Mesendoderm (in vitro differentiated cells): ENCODE measurements around the gene SMIM30.

Source experiments
- DNase-seq: peaks from one replicate; pipeline ENCODE4 v3.0.0; 2013
- H2AK5ac ChIP-seq: 2 replicates; pipeline ENCODE4 v1.6.1; 2013; ENCODE audit warnings: low read length, inconsistent platforms
- H2BK120ac ChIP-seq: 2 replicates; pipeline ENCODE4 v1.6.1; 2013; ENCODE audit warnings: low read depth, mild to moderate bottlenecking, low read length, moderate library complexity, mixed read lengths
- H2BK15ac ChIP-seq: replicated peaks from 2 replicates; pipeline ENCODE4 v1.6.1; 2013; ENCODE audit warnings: low read depth, mild to moderate bottlenecking, moderate library complexity
- H2BK5ac ChIP-seq: 2 replicates; pipeline ENCODE4 v1.6.1; 2013; ENCODE audit warnings: low read length, inconsistent platforms
- H3K18ac ChIP-seq: 2 replicates; pipeline ENCODE4 v1.6.1; 2013; ENCODE audit warnings: mild to moderate bottlenecking, low read length, mixed read lengths
- H3K23ac ChIP-seq: one replicate; pipeline ENCODE4 v1.6.1; 2013; ENCODE audit warnings: low read length
- H3K27ac ChIP-seq: 2 replicates; pipeline ENCODE4 v1.5.1; 2013; ENCODE audit warnings: low read depth, mild to moderate bottlenecking, inconsistent platforms, low read length, moderate library complexity
- H3K27me3 ChIP-seq: 2 replicates; pipeline ENCODE4 v1.6.1; 2013; ENCODE audit warnings: low read length, control low read depth, mild to moderate bottlenecking, inconsistent platforms; ENCODE audit not compliant: insufficient read depth, poor library complexity
- H3K36me3 ChIP-seq: 2 replicates; pipeline ENCODE4 v1.6.1; 2013; ENCODE audit warnings: low read length, inconsistent platforms; ENCODE audit not compliant: control insufficient read depth, insufficient read depth
- H3K4ac ChIP-seq: one replicate; pipeline ENCODE4 v1.6.1; 2013; ENCODE audit warnings: low read depth, mild to moderate bottlenecking, low read length, moderate library complexity
- H3K4me1 ChIP-seq: 2 replicates; pipeline ENCODE4 v1.6.1; 2013; ENCODE audit warnings: low read depth, low read length, inconsistent platforms; ENCODE audit not compliant: control insufficient read depth
- H3K4me2 ChIP-seq: 2 replicates; pipeline ENCODE4 v1.6.1; 2013; ENCODE audit warnings: low read length
- H3K4me3 ChIP-seq: 2 replicates; pipeline ENCODE4 v1.5.1; 2013; ENCODE audit warnings: mild to moderate bottlenecking, low read length
- H3K56ac ChIP-seq: one replicate; pipeline ENCODE4 v1.6.1; 2013; ENCODE audit warnings: low read length
- H3K79me1 ChIP-seq: 2 replicates; pipeline ENCODE4 v1.6.1; 2013; ENCODE audit warnings: low read length, inconsistent platforms
- H3K79me2 ChIP-seq: 2 replicates; pipeline ENCODE4 v1.6.1; 2013; ENCODE audit warnings: mild to moderate bottlenecking, low read length; ENCODE audit not compliant: control insufficient read depth, insufficient read depth
- H3K9ac ChIP-seq: 2 replicates; pipeline ENCODE4 v1.6.1; 2013; ENCODE audit warnings: low read length, inconsistent platforms
- H4K5ac ChIP-seq: one replicate; pipeline ENCODE4 v1.6.1; 2013; ENCODE audit warnings: low read length
- H4K8ac ChIP-seq: one replicate; pipeline ENCODE4 v1.6.1; 2013; ENCODE audit warnings: low read depth, mild to moderate bottlenecking, control low read depth, low read length, moderate library complexity
- WGBS: extraction: QIAGEN DNeasy Blood & Tissue Kit; methylation state at CpG from one replicate; pipeline ENCODE4 v1.1.7; 2013; ENCODE audit warnings: low lambda C conversion rate, missing lambda C conversion rate; ENCODE audit not compliant: insufficient coverage; ENCODE audit errors: extremely low coverage; 5-methylcytosine and 5-hydroxymethylcytosine counted together

The SMIM30 gene

GRCh38 chr7:113154117-113154516 lies 35.8 kb upstream of the SMIM30 start:
- Histone ChIP-seq H2BK120ac (no peak overlapping the region), H4K5ac (no peak overlapping the region), H3K79me2 (no peaks in the 10 kb centered on the region), H3K56ac (no peak overlapping the region), H3K27me3 (no peaks in the 10 kb centered on the region), H3K4me3 (no peak overlapping the region), H3K27ac (no peak overlapping the region), H2BK5ac (no peak overlapping the region), H3K36me3 (no peaks in the 10 kb centered on the region), H3K4me1 (no peaks in the 10 kb centered on the region), H3K4ac (no peak overlapping the region), H3K18ac (no peak overlapping the region), H3K23ac (no peak overlapping the region), H2AK5ac (no peak overlapping the region), H3K79me1 (no peaks in the 10 kb centered on the region), H3K9ac (no peak overlapping the region), H3K4me2 (no peak overlapping the region), H2BK15ac (no peak overlapping the region), H4K8ac (no peak overlapping the region)
- no peak for DNase-seq
- WGBS, result 100% methylated on average over 1 of the region's 3 CpGs

- Histone ChIP-seq H2BK5ac (no peak overlapping the region), H3K4me2 (no peak overlapping the region), H3K56ac (no peak overlapping the region), H2AK5ac (no peak overlapping the region), H3K23ac (no peak overlapping the region), H3K18ac (no peak overlapping the region), H3K9ac (no peak overlapping the region), H3K27ac (no peak overlapping the region), H2BK120ac (no peak overlapping the region), H3K4me3 (no peak overlapping the region), H3K36me3 (no peaks in the 10 kb centered on the region), H2BK15ac (no peak overlapping the region), H3K4ac (no peak overlapping the region), H3K4me1 (peaks cover 1% of the 10 kb centered on the region), H3K27me3 (no peaks in the 10 kb centered on the region), H4K8ac (no peak overlapping the region), H4K5ac (no peak overlapping the region), H3K79me2 (no peaks in the 10 kb centered on the region), H3K79me1 (no peaks in the 10 kb centered on the region)
- peak; percentile 22 for DNase-seq
- WGBS, result no CpG with 5 or more reads among the region's 1 CpG
Observed at GRCh38 chr7:113144817-113145216, 26.5 kb upstream of the SMIM30 start.

GRCh38 chr7:113143486-113144257 lies 25.3 kb upstream of the SMIM30 start:
- no peak overlapping the region for H4K8ac ChIP-seq
- no peak overlapping the region for H4K5ac ChIP-seq
- no CpG with 5 or more reads among the region's 2 CpGs for WGBS
- H3K23ac ChIP-seq, result no peak overlapping the region
- H3K27ac ChIP-seq, result no peak overlapping the region
- H3K36me3 ChIP-seq, result no peaks in the 10 kb centered on the region
- H3K4me3 ChIP-seq, result no peak overlapping the region
- no peaks in the 10 kb centered on the region for H3K27me3 ChIP-seq
- no peak overlapping the region for H2BK5ac ChIP-seq
- H2AK5ac ChIP-seq, result no peak overlapping the region
- no peak overlapping the region for H3K4ac ChIP-seq
- no peaks in the 10 kb centered on the region for H3K79me1 ChIP-seq
- no peaks in the 10 kb centered on the region for H3K79me2 ChIP-seq
- H3K9ac ChIP-seq, result no peak overlapping the region
- no peak overlapping the region for H3K18ac ChIP-seq
- H3K4me1 ChIP-seq, result peaks cover 1% of the 10 kb centered on the region
- no peak overlapping the region for H3K4me2 ChIP-seq
- H2BK120ac ChIP-seq, result no peak overlapping the region
- no peak for DNase-seq
- no peak overlapping the region for H3K56ac ChIP-seq
- no peak overlapping the region for H2BK15ac ChIP-seq

- no peaks in the 10 kb centered on the region for H3K27me3 ChIP-seq
- H3K56ac ChIP-seq, result no peak overlapping the region
- H3K79me2 ChIP-seq, result no peaks in the 10 kb centered on the region
- no peak overlapping the region for H3K27ac ChIP-seq
- no peak overlapping the region for H3K23ac ChIP-seq
- H3K36me3 ChIP-seq, result no peaks in the 10 kb centered on the region
- WGBS, result no CpG with 5 or more reads among the region's 5 CpGs
- peaks cover 1% of the 10 kb centered on the region for H3K4me1 ChIP-seq
- H3K4ac ChIP-seq, result no peak overlapping the region
- no peak overlapping the region for H2BK120ac ChIP-seq
- no peak overlapping the region for H3K18ac ChIP-seq
- H3K4me2 ChIP-seq, result no peak overlapping the region
- H2BK15ac ChIP-seq, result no peak overlapping the region
- no peak overlapping the region for H2BK5ac ChIP-seq
- no peak overlapping the region for H2AK5ac ChIP-seq
- H4K8ac ChIP-seq, result no peak overlapping the region
- DNase-seq, result no peak
- H3K4me3 ChIP-seq, result no peak overlapping the region
- no peak overlapping the region for H4K5ac ChIP-seq
- H3K9ac ChIP-seq, result no peak overlapping the region
- H3K79me1 ChIP-seq, result no peaks in the 10 kb centered on the region
Observed at GRCh38 chr7:113142385-113143119, 24.2 kb upstream of the SMIM30 start.

- H3K18ac ChIP-seq, result no peak overlapping the region
- H3K23ac ChIP-seq, result no peak overlapping the region
- no peaks in the 10 kb centered on the region for H3K79me2 ChIP-seq
- H3K4ac ChIP-seq, result no peak overlapping the region
- H3K79me1 ChIP-seq, result no peaks in the 10 kb centered on the region
- no peak overlapping the region for H3K4me2 ChIP-seq
- H2AK5ac ChIP-seq, result no peak overlapping the region
- H4K8ac ChIP-seq, result no peak overlapping the region
- H2BK120ac ChIP-seq, result no peak overlapping the region
- H3K4me1 ChIP-seq, result peaks cover 1% of the 10 kb centered on the region
- no peak overlapping the region for H3K56ac ChIP-seq
- H3K36me3 ChIP-seq, result no peaks in the 10 kb centered on the region
- no peak overlapping the region for H2BK5ac ChIP-seq
- H4K5ac ChIP-seq, result no peak overlapping the region
- no peaks in the 10 kb centered on the region for H3K27me3 ChIP-seq
- no peak overlapping the region for H2BK15ac ChIP-seq
- no peak for DNase-seq
- no peak overlapping the region for H3K4me3 ChIP-seq
- H3K9ac ChIP-seq, result no peak overlapping the region
- H3K27ac ChIP-seq, result no peak overlapping the region
Observed at GRCh38 chr7:113141803-113142202, 23.4 kb upstream of the SMIM30 start.
